ENCODE results near the gene SLC30A4.

DNA sequence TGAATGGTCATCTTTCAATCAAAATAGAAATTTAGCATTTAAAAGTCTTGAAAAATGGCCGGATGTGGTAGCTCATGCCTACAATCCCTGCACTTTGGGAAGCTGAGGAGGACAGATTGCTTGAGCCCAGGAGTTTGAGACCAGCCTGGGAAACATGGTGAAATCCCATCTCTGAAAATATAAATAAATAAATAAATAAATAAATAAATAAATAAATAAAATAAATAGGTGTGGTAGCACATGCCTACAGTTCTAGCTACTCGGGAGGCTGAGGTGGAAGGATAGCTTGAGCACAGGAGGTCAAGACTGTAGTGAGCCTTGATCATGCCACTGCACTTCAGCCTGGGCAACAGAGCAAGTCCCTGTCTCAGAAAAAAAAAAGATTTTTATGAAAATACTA lies 25.9 kb downstream of the SLC30A4 start:
- no peak for TF ChIP-seq POLR2A (IDR thresholded peaks at IDR 0.05)
- TF ChIP-seq, protein P1, sequence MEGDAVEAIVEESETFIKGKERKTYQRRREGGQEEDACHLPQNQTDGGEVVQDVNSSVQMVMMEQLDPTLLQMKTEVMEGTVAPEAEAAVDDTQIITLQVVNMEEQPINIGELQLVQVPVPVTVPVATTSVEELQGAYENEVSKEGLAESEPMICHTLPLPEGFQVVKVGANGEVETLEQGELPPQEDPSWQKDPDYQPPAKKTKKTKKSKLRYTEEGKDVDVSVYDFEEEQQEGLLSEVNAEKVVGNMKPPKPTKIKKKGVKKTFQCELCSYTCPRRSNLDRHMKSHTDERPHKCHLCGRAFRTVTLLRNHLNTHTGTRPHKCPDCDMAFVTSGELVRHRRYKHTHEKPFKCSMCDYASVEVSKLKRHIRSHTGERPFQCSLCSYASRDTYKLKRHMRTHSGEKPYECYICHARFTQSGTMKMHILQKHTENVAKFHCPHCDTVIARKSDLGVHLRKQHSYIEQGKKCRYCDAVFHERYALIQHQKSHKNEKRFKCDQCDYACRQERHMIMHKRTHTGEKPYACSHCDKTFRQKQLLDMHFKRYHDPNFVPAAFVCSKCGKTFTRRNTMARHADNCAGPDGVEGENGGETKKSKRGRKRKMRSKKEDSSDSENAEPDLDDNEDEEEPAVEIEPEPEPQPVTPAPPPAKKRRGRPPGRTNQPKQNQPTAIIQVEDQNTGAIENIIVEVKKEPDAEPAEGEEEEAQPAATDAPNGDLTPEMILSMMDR (IDR thresholded peaks at IDR 0.05), result no peak

Measured in thyroid gland (tissue), 4 donors.